ENCODE data around the gene OPN1LW.
"Not testable (repeated sequence)": the region's sequence is repeated elsewhere in the genome, so short reads cannot be mapped to it uniquely, and the experiment has no call there.

OPN1LW gene

GRCh38 chrX:154144010-154144409 is at the start of gene OPN1LW:
Gene OPN1LW, plus strand, starts transcription at chrX:154144243. Its CDS starts 41 bp downstream, at chrX:154144284.
- DNase-seq: not testable (repeated sequence)

- no peak for TF ChIP-seq POLR2A (IDR thresholded peaks at IDR 0.05; ENCODE audit: low read length)
- TF ChIP-seq GATA1 (IDR thresholded peaks at IDR 0.05; ENCODE audit: low read depth, low read length): no peak
- DNase-seq: no peak
Measured at GRCh38 chrX:154094833-154095232, 49.2 kb upstream of the OPN1LW start.

GRCh38 chrX:154096140-154097002 is 47.7 kb upstream of the OPN1LW start:
- peak; percentile 39 to 66 for DNase-seq
- TF ChIP-seq POLR2A (IDR thresholded peaks at IDR 0.05; ENCODE audit: low read length) (peak; percentile 13), GATA1 (IDR thresholded peaks at IDR 0.05; ENCODE audit: low read depth, low read length) (no peak)

GRCh38 chrX:154097003-154097588 is 46.9 kb upstream of the OPN1LW start:
- TF ChIP-seq GATA1 (IDR thresholded peaks at IDR 0.05; ENCODE audit: low read depth, low read length) (no peak), POLR2A (IDR thresholded peaks at IDR 0.05; ENCODE audit: low read length) (no peak)
- DNase-seq: peak; percentile 77 to 83

- DNase-seq: peak; percentile 94 to 96
Measured at GRCh38 chrX:154097589-154098541, 46.2 kb upstream of the OPN1LW start, which contains the start of gene MECP2. Gene MECP2, minus strand, starts transcription at chrX:154097717.

GRCh38 chrX:154098551-154098950 is 45.5 kb upstream of the OPN1LW start:
- no peak for DNase-seq
- TF ChIP-seq POLR2A (IDR thresholded peaks at IDR 0.05; ENCODE audit: low read length) (no peak), GATA1 (IDR thresholded peaks at IDR 0.05; ENCODE audit: low read depth, low read length) (no peak)

More at GRCh38 chrX:154097589-154098541, 46.2 kb upstream of the OPN1LW start, which contains the start of gene MECP2:
- TF ChIP-seq POLR2A (IDR thresholded peaks at IDR 0.05; ENCODE audit: low read length) (no peak), GATA1 (IDR thresholded peaks at IDR 0.05; ENCODE audit: low read depth, low read length) (no peak)

- no peak for DNase-seq
- TF ChIP-seq POLR2A (IDR thresholded peaks at IDR 0.05; ENCODE audit: low read length) (no peak), GATA1 (IDR thresholded peaks at IDR 0.05; ENCODE audit: low read depth, low read length) (no peak)
Measured at GRCh38 chrX:154113729-154114128, 30.3 kb upstream of the OPN1LW start.

GRCh38 chrX:154114652-154115051 is 29.4 kb upstream of the OPN1LW start:
- no peak for DNase-seq
- no peak for TF ChIP-seq GATA1 (IDR thresholded peaks at IDR 0.05; ENCODE audit: low read depth, low read length)
- TF ChIP-seq POLR2A (IDR thresholded peaks at IDR 0.05; ENCODE audit: low read length): no peak

GRCh38 chrX:154115071-154115470 is 29.0 kb upstream of the OPN1LW start:
- TF ChIP-seq POLR2A (IDR thresholded peaks at IDR 0.05; ENCODE audit: low read length) (no peak), GATA1 (IDR thresholded peaks at IDR 0.05; ENCODE audit: low read depth, low read length) (no peak)
- no peak for DNase-seq

- DNase-seq: no peak
Measured at GRCh38 chrX:154115750-154116149, 28.3 kb upstream of the OPN1LW start.

GRCh38 chrX:154116426-154117211 is 27.4 kb upstream of the OPN1LW start:
- DNase-seq: no peak
- no peak for TF ChIP-seq POLR2A (IDR thresholded peaks at IDR 0.05; ENCODE audit: low read length)
- TF ChIP-seq GATA1 (IDR thresholded peaks at IDR 0.05; ENCODE audit: low read depth, low read length): no peak

More at GRCh38 chrX:154115750-154116149, 28.3 kb upstream of the OPN1LW start:
- no peak for TF ChIP-seq GATA1 (IDR thresholded peaks at IDR 0.05; ENCODE audit: low read depth, low read length)
- TF ChIP-seq POLR2A (IDR thresholded peaks at IDR 0.05; ENCODE audit: low read length): no peak

- no peak for DNase-seq
- TF ChIP-seq GATA1 (IDR thresholded peaks at IDR 0.05; ENCODE audit: low read depth, low read length) (no peak), POLR2A (IDR thresholded peaks at IDR 0.05; ENCODE audit: low read length) (no peak)
Measured at GRCh38 chrX:154117566-154117965, 26.5 kb upstream of the OPN1LW start.

GRCh38 chrX:154120567-154120966 is 23.5 kb upstream of the OPN1LW start:
- TF ChIP-seq POLR2A (IDR thresholded peaks at IDR 0.05; ENCODE audit: low read length): no peak
- no peak for TF ChIP-seq GATA1 (IDR thresholded peaks at IDR 0.05; ENCODE audit: low read depth, low read length)
- DNase-seq: no peak

Measured in erythroblast (primary cell).